ENCODE measurements around the gene MAOA. TPM values are rescaled to one million over a fixed set of nuclear protein-coding genes. Genes with fewer than 3 reads are reported as not detected.

Gene MAOA
- total and polyA plus RNA-seq, 2 donors (not counting 1 experiment from before 2014, with no cell fraction given), result 0.05 TPM; not detected in 1

DNA sequence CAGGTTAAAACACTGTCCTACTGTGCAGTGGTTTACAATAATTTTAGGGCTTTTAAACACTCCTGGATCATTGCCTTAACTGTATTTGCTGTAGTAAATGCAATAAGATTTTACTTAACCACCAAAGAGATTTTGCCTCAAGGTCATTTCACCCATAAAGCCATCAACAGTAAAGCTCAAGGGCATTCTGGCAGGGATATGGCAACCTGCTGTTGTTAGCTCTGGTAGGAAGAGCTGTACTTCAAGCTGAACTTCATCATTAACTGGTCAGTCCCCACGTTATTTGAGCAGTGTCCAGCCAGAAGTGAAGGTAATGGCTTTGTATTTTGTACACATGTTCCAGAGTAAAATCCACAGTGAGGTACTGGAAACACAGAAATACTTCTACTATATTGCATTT, 26.9 kb upstream of the MAOA start:
- Mint-ChIP-seq H3K4me1 (no peaks in the 10 kb centered on the region), H3K27me3 (peaks cover 3% of the 10 kb centered on the region), H3K27ac (no peak overlapping the region), H3K9me3 (ENCODE audit: insufficient read depth) (no peaks in the 10 kb centered on the region), H3K4me3 (no peak overlapping the region)
- POLR2A ChIA-PET, result no interaction called here
- Histone ChIP-seq H3K36me3 (replicated peaks in 1 of 2; ENCODE audit: control extremely low read depth in 1 of 2, control insufficient read depth in 1 of 2, extremely low read depth in 1 of 2, insufficient read depth in 2 of 2, low read length in 1 of 2) (no peaks in the 10 kb centered on the region), H2AFZ (ENCODE audit: insufficient read depth, low read depth, low read length, poor library complexity, severe bottlenecking) (no peak overlapping the region), H4K20me1 (ENCODE audit: control insufficient read depth, insufficient read depth, low read length, poor library complexity, severe bottlenecking) (no peaks in the 10 kb centered on the region), H3K79me2 (ENCODE audit: control insufficient read depth, insufficient read depth, low read length) (no peaks in the 10 kb centered on the region), H3K27me3 (replicated peaks in 1 of 4; ENCODE audit: control extremely low read depth in 1 of 4, control insufficient read depth in 3 of 4, insufficient read depth in 4 of 4, low read length in 3 of 4) (no peaks in the 10 kb centered on the region), H3K4me2 (replicated peaks; ENCODE audit: low read depth, low read length, poor library complexity, severe bottlenecking) (no peak overlapping the region), H3K9ac (ENCODE audit: low read length) (no peak overlapping the region), H3K4me3 (ENCODE audit: control extremely low read depth in 1 of 5, extremely low read depth in 1 of 5, insufficient read depth in 1 of 5, low read depth in 2 of 5, low read length in 4 of 5) (no peak overlapping the region), H3K27ac (ENCODE audit: low read length in 2 of 2) (no peak overlapping the region), H3K9me3 (ENCODE audit: control extremely low read depth in 1 of 3, control insufficient read depth in 2 of 3, insufficient read depth in 1 of 3, low read length in 2 of 3) (no peaks in the 10 kb centered on the region), H3K4me1 (ENCODE audit: control insufficient read depth in 2 of 2, insufficient read depth in 2 of 2, low read length in 2 of 2) (no peaks in the 10 kb centered on the region)
- intact Hi-C loops (cut with micrococcal nuclease), result no loop called here
- WGBS (ENCODE audit: insufficient coverage), result no CpG with 5 or more reads among the region's 1 CpG
- no peak for TF ChIP-seq EZH2 (IDR thresholded peaks at IDR 0.05; ENCODE audit: borderline replicate concordance, insufficient read depth, low read depth, low read length, poor library complexity, severe bottlenecking)
- TF ChIP-seq, protein P1, sequence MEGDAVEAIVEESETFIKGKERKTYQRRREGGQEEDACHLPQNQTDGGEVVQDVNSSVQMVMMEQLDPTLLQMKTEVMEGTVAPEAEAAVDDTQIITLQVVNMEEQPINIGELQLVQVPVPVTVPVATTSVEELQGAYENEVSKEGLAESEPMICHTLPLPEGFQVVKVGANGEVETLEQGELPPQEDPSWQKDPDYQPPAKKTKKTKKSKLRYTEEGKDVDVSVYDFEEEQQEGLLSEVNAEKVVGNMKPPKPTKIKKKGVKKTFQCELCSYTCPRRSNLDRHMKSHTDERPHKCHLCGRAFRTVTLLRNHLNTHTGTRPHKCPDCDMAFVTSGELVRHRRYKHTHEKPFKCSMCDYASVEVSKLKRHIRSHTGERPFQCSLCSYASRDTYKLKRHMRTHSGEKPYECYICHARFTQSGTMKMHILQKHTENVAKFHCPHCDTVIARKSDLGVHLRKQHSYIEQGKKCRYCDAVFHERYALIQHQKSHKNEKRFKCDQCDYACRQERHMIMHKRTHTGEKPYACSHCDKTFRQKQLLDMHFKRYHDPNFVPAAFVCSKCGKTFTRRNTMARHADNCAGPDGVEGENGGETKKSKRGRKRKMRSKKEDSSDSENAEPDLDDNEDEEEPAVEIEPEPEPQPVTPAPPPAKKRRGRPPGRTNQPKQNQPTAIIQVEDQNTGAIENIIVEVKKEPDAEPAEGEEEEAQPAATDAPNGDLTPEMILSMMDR (IDR thresholded peaks at IDR 0.05), result no peak
- ATAC-seq (ENCODE audit: low read depth) (no peak), DNase-seq (no peak)
- CTCF ChIA-PET, result no interaction called here

DNA sequence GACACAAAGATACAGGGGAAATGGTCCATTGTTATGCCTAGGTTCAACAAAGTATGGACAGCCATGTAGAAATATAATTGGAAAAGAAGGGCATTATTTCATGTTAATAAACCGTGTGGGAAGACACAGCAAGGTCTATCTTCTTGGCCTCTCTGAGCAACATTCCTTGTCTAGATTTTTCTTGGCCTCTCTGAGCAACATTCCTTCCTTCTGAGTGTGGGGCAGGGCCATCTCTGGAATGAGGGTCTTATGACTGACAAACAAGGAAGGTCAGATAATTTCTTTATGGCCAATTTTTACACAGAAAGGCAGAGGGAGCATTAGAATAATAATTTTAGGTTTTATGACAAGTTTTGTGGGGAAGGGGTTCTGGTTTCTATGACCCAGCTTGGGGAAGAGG, 24.3 kb upstream of the MAOA start:
- H3K36me3 ChIP-seq (replicated peaks in 1 of 2; ENCODE audit: control extremely low read depth in 1 of 2, control insufficient read depth in 1 of 2, extremely low read depth in 1 of 2, insufficient read depth in 2 of 2, low read length in 1 of 2), result no peaks in the 10 kb centered on the region
- ChIA-PET CTCF (no interaction called here), POLR2A (no interaction called here)
- no peak for TF ChIP-seq EZH2 (IDR thresholded peaks at IDR 0.05; ENCODE audit: borderline replicate concordance, insufficient read depth, low read depth, low read length, poor library complexity, severe bottlenecking)
- TF ChIP-seq, protein P1 (IDR thresholded peaks at IDR 0.05), result no peak
- H3K4me1 ChIP-seq (ENCODE audit: control insufficient read depth in 2 of 2, insufficient read depth in 2 of 2, low read length in 2 of 2), result no peaks in the 10 kb centered on the region
- no peak overlapping the region for H3K4me3 Mint-ChIP-seq
- H3K27ac Mint-ChIP-seq, result no peak overlapping the region
- intact Hi-C loops (cut with micrococcal nuclease), result no loop called here
- no peak overlapping the region for H3K4me3 ChIP-seq (ENCODE audit: control extremely low read depth in 1 of 5, extremely low read depth in 1 of 5, insufficient read depth in 1 of 5, low read depth in 2 of 5, low read length in 4 of 5)
- H4K20me1 ChIP-seq (ENCODE audit: control insufficient read depth, insufficient read depth, low read length, poor library complexity, severe bottlenecking), result no peaks in the 10 kb centered on the region
- H3K4me1 Mint-ChIP-seq, result no peaks in the 10 kb centered on the region
- H3K27ac ChIP-seq (ENCODE audit: low read length in 2 of 2), result no peak overlapping the region
- DNase-seq (no peak), ATAC-seq (ENCODE audit: low read depth) (no peak)
- WGBS (ENCODE audit: insufficient coverage), result no CpG with 5 or more reads among the region's 1 CpG
- no peak overlapping the region for H2AFZ ChIP-seq (ENCODE audit: insufficient read depth, low read depth, low read length, poor library complexity, severe bottlenecking)
- H3K27me3 ChIP-seq (replicated peaks in 1 of 4; ENCODE audit: control extremely low read depth in 1 of 4, control insufficient read depth in 3 of 4, insufficient read depth in 4 of 4, low read length in 3 of 4), result no peaks in the 10 kb centered on the region
- no peak overlapping the region for H3K4me2 ChIP-seq (replicated peaks; ENCODE audit: low read depth, low read length, poor library complexity, severe bottlenecking)
- no peaks in the 10 kb centered on the region for H3K9me3 Mint-ChIP-seq (ENCODE audit: insufficient read depth)
- H3K9ac ChIP-seq (ENCODE audit: low read length), result no peak overlapping the region
- no peaks in the 10 kb centered on the region for H3K79me2 ChIP-seq (ENCODE audit: control insufficient read depth, insufficient read depth, low read length)
- no peaks in the 10 kb centered on the region for H3K9me3 ChIP-seq (ENCODE audit: control extremely low read depth in 1 of 3, control insufficient read depth in 2 of 3, insufficient read depth in 1 of 3, low read length in 2 of 3)
- H3K27me3 Mint-ChIP-seq, result peaks cover 4% of the 10 kb centered on the region
